Stimulated activated CD4-positive, alpha-beta T cell treated with anti-CD3 and anti-CD28 coated beads, Interleukin-1b, Interleukin-23, amount 100 ng/mL, for 4 hours (primary cell): ENCODE results near the gene ZBTB5.
"Not testable (repeated sequence)": the region's sequence is repeated elsewhere in the genome, so short reads cannot be mapped to it uniquely, and the experiment has no call there.

Source experiments
- DNase-seq, 2 donors: peaks; one replicate each; pipeline ENCODE4 v3.0.0-alpha.2; 2020; ENCODE audit warnings: low read depth in 2 of 2

ZBTB5 gene

GRCh38 chr9:37486616-37487548, 21.6 kb upstream of the ZBTB5 start:
- no peak for DNase-seq

DNA sequence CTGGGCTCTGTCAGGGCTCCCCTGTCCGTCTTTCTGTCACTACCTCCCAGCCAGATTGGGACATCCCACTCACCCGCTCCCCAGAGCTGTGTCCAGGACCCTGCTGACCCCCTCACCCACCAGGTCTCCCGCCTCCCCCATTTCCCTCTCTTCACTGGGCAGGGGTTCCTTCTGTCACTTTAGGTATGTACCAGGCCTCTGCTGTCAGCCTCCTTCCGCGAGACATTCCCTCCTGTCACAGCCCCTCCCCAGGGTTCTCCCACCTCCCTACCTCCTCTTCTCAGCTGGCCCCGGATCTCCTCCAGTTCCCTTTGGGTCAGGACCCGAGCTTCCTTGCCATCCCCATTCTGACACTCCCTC, 21.0 kb upstream of the ZBTB5 start:
- no peak for DNase-seq

DNA sequence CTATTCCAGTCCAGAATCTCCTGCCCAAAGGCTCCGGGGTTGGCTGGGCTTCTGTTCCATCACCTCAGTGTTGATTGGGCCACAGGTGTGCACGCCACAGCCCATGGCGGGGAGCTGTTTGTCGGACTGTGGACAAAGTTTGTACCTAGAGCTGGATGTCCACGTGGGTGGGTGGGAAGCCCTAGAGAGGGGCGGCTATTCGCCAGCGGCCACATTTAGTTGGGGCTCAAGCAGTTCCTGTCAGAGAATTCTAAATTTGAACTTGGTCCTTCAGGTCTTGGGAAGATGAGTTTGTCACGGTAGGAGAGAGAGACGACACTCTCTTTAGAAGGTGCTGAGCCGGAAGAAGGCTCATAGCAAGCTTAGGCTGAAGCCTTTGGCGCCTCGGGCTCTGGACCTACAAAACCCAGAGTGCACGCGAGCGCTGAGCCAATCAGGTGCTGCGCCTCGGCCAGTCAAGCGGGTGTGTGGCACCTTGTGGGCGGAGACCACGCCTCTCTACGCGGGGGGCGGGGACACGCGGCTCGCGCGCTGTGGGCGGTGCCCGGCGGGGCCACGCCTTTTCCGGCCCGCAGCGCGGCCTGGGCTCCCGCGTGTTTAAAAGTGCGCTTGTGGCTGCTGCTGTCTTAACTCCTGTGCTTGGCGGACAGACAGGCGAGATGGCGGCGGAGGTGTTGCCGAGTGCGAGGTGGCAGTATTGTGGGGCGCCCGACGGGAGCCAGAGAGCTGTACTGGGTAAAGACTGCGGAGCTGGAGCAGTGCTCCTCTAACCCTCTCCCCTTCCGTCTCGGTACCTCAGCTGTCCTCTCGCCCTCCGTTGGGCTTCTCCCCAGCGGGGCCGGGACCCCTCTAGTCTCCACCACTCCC, 20.4 kb upstream of the ZBTB5 start, which contains the start of gene POLR1E:
TSS of gene POLR1E (plus strand) at position 560 of the 867 bp plus-strand sequence. CDS start at position 660, 100 bp downstream.
- peak; percentile 96 for DNase-seq

GRCh38 chr9:37480759-37481158, 15.5 kb upstream of the ZBTB5 start:
- no peak for DNase-seq

DNA sequence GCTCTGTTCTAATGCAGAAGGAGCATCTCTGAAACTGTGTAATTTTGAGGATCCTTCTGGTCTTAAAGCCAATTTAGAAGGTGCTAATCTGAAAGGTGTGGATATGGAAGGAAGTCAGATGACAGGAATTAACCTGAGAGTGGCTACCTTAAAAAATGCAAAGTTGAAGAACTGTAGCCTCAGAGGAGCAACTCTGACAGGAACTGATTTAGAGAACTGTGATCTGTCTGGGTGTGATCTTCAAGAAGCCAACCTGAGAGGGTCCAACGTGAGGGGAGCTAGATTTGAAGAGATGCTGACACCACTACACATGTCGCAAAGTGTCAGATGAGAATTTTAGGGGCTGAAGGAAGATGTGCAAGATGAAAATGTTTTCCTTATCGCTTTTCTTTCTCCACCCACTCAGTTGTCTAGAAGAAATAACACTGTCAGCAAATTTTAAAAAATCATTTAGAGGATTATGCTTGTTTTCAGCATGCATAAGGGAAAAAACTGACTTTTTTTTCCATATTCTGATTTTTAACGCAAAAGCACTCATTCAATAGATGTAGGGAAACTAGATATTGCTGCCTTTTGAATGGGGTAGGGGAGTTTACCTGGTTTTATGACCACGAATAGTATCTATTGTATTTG, 12.9 kb upstream of the ZBTB5 start:
- DNase-seq, result not testable (repeated sequence)

DNA sequence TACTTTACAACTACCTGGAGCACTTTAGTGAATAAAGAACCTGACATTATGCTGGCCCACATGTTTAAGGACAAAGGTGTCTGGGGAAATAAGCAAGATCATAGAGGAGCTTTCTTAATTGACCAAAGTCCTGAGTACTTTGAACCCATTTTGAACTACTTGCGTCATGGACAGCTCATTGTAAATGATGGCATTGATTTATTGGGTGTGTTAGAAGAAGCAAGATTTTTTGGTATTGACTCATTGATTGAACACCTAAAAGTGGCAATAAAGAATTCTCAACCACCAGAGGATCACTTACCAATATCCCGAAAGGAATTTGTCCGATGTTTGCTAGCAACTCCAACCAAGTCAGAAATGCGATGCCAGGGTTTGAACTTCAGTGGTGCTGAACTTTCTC, 12.2 kb upstream of the ZBTB5 start:
- DNase-seq, result not testable (repeated sequence)

GRCh38 chr9:37476930-37477329, 11.7 kb upstream of the ZBTB5 start:
- no peak for DNase-seq

DNA sequence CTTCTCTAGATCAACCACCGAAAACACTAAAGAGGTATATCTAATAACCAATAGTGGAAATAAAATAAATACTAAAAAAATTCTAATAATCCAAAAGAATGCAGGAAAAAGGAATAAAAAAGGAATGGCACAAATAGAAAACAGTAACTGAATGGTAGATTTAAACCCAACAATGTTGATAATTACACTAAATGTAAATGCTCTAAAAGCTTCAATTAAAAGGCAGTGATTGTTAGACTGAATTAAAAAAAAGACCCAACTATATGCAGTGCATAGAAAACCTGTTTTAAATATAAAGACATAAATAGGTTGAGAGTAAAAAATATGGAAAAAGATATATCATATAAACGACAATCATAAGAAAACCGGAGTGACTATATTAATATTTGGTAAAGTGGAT, 9.2 kb upstream of the ZBTB5 start:
- DNase-seq, result no peak

DNA sequence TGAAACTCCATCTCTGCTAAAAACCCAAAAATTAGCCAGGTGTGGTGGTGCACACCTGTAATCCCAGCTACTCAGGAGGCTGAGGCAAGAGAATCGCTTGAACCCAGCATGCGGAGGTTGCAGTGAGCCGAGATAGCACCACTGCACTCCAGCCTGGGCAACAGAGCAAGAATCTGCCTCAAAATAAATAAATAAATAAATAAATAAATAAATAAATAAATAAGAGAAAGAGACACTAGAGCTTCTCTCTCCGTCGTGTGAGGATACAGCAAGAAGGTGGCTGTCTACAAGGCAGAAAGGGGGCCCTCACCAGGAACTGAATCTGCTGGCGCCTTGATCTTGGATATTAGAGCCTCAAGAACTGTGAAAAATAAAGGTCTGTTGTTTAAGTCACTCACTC, 8.7 kb upstream of the ZBTB5 start:
- DNase-seq, result not testable (repeated sequence)

GRCh38 chr9:37471942-37472684, 6.9 kb upstream of the ZBTB5 start:
- no peak for DNase-seq

GRCh38 chr9:37468620-37469019, 3.4 kb upstream of the ZBTB5 start:
- DNase-seq, result no peak

DNA sequence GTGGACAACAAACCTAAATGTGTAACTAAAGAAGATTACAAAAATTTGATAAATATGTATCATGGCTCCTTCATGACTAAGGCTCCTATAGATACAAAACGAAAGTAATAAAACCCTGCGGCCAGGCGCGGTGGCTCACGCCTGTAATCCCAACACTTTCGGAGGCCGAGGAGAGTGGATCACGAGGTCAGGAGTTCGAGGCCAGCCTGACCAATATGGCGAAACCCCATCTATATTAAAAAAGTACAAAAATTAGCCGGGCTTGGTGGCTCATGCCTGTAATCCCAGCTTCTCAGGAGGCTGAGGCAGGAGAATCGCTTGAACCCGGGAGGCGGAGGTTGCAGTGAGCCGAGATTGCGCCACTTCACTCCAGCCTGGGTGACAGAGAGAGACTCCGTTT, 2.3 kb upstream of the ZBTB5 start:
- DNase-seq, result not testable (repeated sequence)

GRCh38 chr9:37466037-37466709, 923 bp upstream of the ZBTB5 start:
- DNase-seq, result peak in 1 of 2 donors; percentile 32

GRCh38 chr9:37464426-37465248, 613 bp downstream of the ZBTB5 start:
- DNase-seq, result peak; percentile 45 to 51

DNA sequence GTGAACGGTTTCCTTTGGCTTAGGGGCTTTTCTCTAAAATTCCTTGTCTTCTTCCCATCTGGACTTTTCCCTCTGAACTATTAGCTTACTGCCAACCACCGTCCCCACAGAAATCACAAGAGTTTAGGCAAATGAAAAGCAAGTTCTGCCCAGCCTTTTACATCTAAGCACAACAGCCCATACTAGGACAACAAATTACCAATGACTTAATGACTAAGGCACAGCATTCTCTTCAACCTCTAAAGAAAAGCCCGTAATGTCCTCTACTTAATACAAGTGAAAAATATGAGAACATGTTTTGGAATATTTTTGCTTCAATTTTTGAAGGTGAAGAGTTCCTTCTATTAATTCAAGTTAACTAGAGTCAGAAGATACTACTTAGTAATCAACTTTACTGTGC, 1.2 kb downstream of the ZBTB5 start:
- no peak for DNase-seq

DNA sequence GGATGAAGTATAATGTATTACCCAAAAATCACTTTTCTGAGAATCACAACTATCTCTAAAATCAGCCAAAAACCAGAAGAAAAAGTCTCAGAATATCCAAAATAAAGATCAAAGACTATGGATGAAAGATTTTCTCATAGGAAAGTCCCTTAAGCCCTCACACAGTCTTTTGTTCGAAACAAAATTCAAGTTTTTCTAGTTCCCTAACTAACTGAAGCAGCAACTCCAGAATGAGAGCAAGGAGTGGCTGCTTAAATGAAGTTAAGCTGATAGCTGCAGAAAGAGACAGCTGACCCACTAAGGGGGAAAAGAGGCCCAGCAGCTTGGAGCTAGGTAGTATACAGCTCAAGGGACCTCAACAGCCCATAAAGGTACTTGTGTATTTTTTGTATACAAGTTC, 8.4 kb downstream of the ZBTB5 start:
- no peak for DNase-seq

DNA sequence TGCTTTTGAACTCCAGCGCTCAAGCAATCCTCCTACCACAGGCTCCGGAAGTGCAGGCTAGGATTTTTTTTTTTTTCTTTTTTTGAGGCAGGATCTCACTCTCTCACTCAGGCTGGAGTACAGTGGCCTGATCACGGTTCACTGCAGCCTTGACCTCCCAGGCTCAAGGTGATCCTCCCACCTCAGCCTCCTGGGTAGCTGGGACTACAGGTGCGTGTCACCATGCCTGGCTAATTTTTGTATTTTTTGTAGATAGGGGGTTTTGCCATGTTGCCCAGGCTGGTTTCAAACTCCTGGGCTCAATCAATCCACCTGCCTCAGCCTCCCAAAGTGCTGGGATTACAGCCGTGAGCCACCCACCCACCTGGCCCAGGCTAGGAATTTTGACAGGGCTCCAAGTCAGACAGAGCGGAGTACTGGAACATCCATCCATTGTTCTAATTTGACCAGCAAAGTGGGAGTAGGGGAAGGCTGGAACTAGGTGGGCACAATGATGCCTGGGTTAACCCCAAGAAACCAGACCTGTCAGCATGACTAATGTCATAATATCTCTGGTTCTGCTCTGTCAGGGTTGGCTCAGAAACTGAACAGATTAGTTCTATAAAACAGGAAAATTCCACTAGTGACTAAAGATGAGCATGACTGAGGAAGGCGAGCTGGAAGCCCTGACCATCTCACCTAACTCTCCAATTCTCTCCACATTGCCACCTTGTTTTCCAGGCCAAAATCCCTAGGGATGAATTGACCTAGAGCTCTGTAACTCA, 9.2 kb downstream of the ZBTB5 start:
- DNase-seq, result no peak

GRCh38 chr9:37454238-37454637, 11.0 kb downstream of the ZBTB5 start:
- no peak for DNase-seq

DNA sequence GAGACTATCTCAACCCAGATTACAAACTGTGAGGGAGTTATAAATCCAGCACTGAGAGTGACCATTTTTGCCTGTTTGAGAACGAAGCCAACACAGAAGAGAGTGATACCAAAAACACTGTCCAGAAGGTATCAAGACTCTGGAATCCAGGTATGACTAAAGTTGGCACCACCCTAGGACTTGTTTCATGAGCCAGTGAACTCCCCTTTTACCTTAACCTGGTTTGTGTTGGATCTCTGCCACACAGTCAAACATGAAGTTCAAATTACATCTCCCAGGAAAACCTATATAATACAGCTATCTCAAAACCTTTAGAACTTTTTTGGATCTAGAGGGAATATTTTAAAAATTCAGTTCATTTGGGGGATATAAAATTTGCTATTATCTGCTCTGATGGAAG, 11.4 kb downstream of the ZBTB5 start:
- no peak for DNase-seq
